Esophagus squamous epithelium (tissue), 5 donors: Measurements from ENCODE around the gene MT1M. TPM values are rescaled to one million over a fixed set of nuclear protein-coding genes. Genes with fewer than 3 reads are reported as not detected.

Experiments
- DNase-seq: peaks from one replicate; lab custom pipeline; 2025; lab: John Stamatoyannopoulos, UW
- H3K27ac ChIP-seq, 4 donors: fragments of 200-600 bp; sonication (generic); one replicate each; pipeline ENCODE4 v1.5.1; 2016 to 2019; ENCODE audit warnings: mild to moderate bottlenecking in 1 of 4
- H3K27me3 ChIP-seq, 4 donors: fragments of 200-600 bp; sonication (generic); 1 replicate in 3 of 4; 2 replicates in 1 of 4; pipeline versions ENCODE4 v1.5.1 to v1.6.0; 2017 to 2021; ENCODE audit warnings: antibody characterized with exemption in 1 of 4
- H3K36me3 ChIP-seq, 3 donors: fragments of 200-600 bp; sonication (generic); one replicate each; pipeline ENCODE4 v1.5.1; 2016 to 2019
- H3K4me1 ChIP-seq, 3 donors: fragments of 200-600 bp; sonication (generic); one replicate each; pipeline ENCODE4 v1.5.1; 2017 to 2019
- H3K4me3 ChIP-seq, 4 donors: fragments of 200-600 bp; sonication (generic); 1 replicate in 3 of 4; 2 replicates in 1 of 4; pipeline ENCODE4 v1.5.1; 2016 to 2019; ENCODE audit warnings: mild to moderate bottlenecking in 2 of 4, moderate library complexity in 1 of 4
- H3K9me3 ChIP-seq, 3 donors: fragments of 200-600 bp; sonication (generic); one replicate each; pipeline ENCODE4 v1.5.1; 2016 to 2019
- CTCF ChIP-seq, 6 experiments: fragments of 450-650 bp in 4 of 6; fragments of 200-600 bp in 2 of 6; sonication (generic) in 2 of 6; IDR thresholded peaks; one replicate each; pipeline ENCODE4 v1.5.1; 2016 to 2019; ENCODE audit warnings: antibody characterized with exemption in 6 of 6, mild to moderate bottlenecking in 4 of 6, moderate library complexity in 4 of 6
- POLR2A ChIP-seq, 4 donors: fragments of 450-650 bp; IDR thresholded peaks; one replicate each; pipeline ENCODE4 v1.6.1; 2017; ENCODE audit warnings: antibody characterized with exemption in 4 of 4, mild to moderate bottlenecking in 4 of 4, moderate library complexity in 3 of 4
- WGBS, 2 donors: methylation state at CpG; one replicate each; pipeline ENCODE4 v1.1.5; 2018; 5-methylcytosine and 5-hydroxymethylcytosine counted together
- intact Hi-C: fragments of 100-400 bp; cut with DNase I; formaldehyde crosslinking; loops from one replicate; pipeline ENCODE4 v1.15.0; 2022
- total RNA-seq, 4 donors: library from RNA; depleted of rRNA; stranded (reverse); fragments of >200 nt; gene quantifications; one replicate each; pipeline ENCODE4 v1.1.0, GENCODE V29; 2016
- donor health status: DM: yes; HTN: yes; CAD: no.

The MT1M gene
- total RNA-seq, 4 donors from 2014 or later, result 0.57 to 7.4 (median 4.8) TPM; not detected in 1

GRCh38 chr16:56610609-56611111 is 21.8 kb upstream of the MT1M start:
- intact Hi-C loops, result no loop called here
- DNase-seq, result no peak
- 41 to 43% methylated on average over 2 of the region's 2 CpGs for WGBS, 2 donors
- peaks cover 35 to 65% (median 46%) of the 10 kb centered on the region in 3 donors for H3K4me1 ChIP-seq
- H3K27me3 ChIP-seq, result no peaks in the 10 kb centered on the region
- no peak for TF ChIP-seq CTCF (IDR thresholded peaks at IDR 0.05)
- no peak for TF ChIP-seq POLR2A (IDR thresholded peaks at IDR 0.05)
- H3K36me3 ChIP-seq, result no peaks in the 10 kb centered on the region
- H3K9me3 ChIP-seq, result no peaks in the 10 kb centered on the region
- H3K27ac ChIP-seq, result peak overlapping the region; percentile 82 to 95 (median 90)
- peak overlapping the region in 3 of 4 donors; percentile 59 to 66 (median 66) for H3K4me3 ChIP-seq

GRCh38 chr16:56611281-56611833 is 21.1 kb upstream of the MT1M start:
- peak overlapping the region; percentile 82 to 95 (median 90) for H3K27ac ChIP-seq
- 62 to 86% methylated on average over 1 to 2 of the region's 2 CpGs for WGBS, 2 donors
- no peak overlapping the region for H3K4me3 ChIP-seq
- H3K27me3 ChIP-seq, result no peaks in the 10 kb centered on the region
- no peaks in the 10 kb centered on the region for H3K36me3 ChIP-seq
- intact Hi-C loops, result no loop called here
- no peak for DNase-seq
- no peaks in the 10 kb centered on the region for H3K9me3 ChIP-seq
- peaks cover 28 to 58% (median 40%) of the 10 kb centered on the region in 3 donors for H3K4me1 ChIP-seq
- TF ChIP-seq POLR2A (IDR thresholded peaks at IDR 0.05), result no peak
- TF ChIP-seq CTCF (IDR thresholded peaks at IDR 0.05), result no peak

GRCh38 chr16:56613706-56614105 is 18.8 kb upstream of the MT1M start:
- peaks cover 0 to 17% (median 0%) of the 10 kb centered on the region in 4 donors for H3K27me3 ChIP-seq
- intact Hi-C loops, result no loop called here
- TF ChIP-seq POLR2A (IDR thresholded peaks at IDR 0.05), result no peak
- TF ChIP-seq CTCF (IDR thresholded peaks at IDR 0.05), result no peak
- H3K36me3 ChIP-seq, result no peaks in the 10 kb centered on the region
- H3K27ac ChIP-seq, result no peak overlapping the region
- H3K9me3 ChIP-seq, result no peaks in the 10 kb centered on the region
- peaks cover 22 to 58% (median 30%) of the 10 kb centered on the region in 3 donors for H3K4me1 ChIP-seq
- H3K4me3 ChIP-seq, result no peak overlapping the region
- no peak for DNase-seq

GRCh38 chr16:56614549-56614991 is 17.9 kb upstream of the MT1M start:
- peaks cover 22 to 50% (median 26%) of the 10 kb centered on the region in 3 donors for H3K4me1 ChIP-seq
- H3K27ac ChIP-seq, result no peak overlapping the region
- no peak for TF ChIP-seq POLR2A (IDR thresholded peaks at IDR 0.05)
- TF ChIP-seq CTCF (IDR thresholded peaks at IDR 0.05), result no peak
- intact Hi-C loops, result no loop called here
- H3K9me3 ChIP-seq, result no peaks in the 10 kb centered on the region
- no peak overlapping the region for H3K4me3 ChIP-seq
- H3K27me3 ChIP-seq, result peaks cover 0 to 19% (median 0%) of the 10 kb centered on the region in 4 donors
- H3K36me3 ChIP-seq, result no peaks in the 10 kb centered on the region
- no peak for DNase-seq

GRCh38 chr16:56615353-56615752 is 17.1 kb upstream of the MT1M start:
- DNase-seq, result no peak
- no peak overlapping the region for H3K27ac ChIP-seq

More at GRCh38 chr16:56615353-56615752, 17.1 kb upstream of the MT1M start:
- Histone ChIP-seq H3K36me3 (no peaks in the 10 kb centered on the region), H3K4me3 (no peak overlapping the region), H3K27me3 (peaks cover 0 to 19% (median 0%) of the 10 kb centered on the region in 4 donors), H3K4me1 (peaks cover 18 to 42% (median 21%) of the 10 kb centered on the region in 3 donors), H3K9me3 (no peaks in the 10 kb centered on the region)
- no peak for TF ChIP-seq POLR2A (IDR thresholded peaks at IDR 0.05)
- no peak for TF ChIP-seq CTCF (IDR thresholded peaks at IDR 0.05)
- 59 to 68% methylated on average over 3 of the region's 3 CpGs for WGBS, 2 donors
- intact Hi-C loops, result no loop called here
